ENCODE results near the gene ZCCHC7. TPM values are rescaled to one million over a fixed set of nuclear protein-coding genes. Genes with fewer than 3 reads are reported as not detected.

The ZCCHC7 gene
- total and polyA plus RNA-seq, 2 of the 8 experiments (the other 6 are each of a cell fraction or from before 2014, with no cell fraction given): 12.2 to 27.5 TPM

DNA sequence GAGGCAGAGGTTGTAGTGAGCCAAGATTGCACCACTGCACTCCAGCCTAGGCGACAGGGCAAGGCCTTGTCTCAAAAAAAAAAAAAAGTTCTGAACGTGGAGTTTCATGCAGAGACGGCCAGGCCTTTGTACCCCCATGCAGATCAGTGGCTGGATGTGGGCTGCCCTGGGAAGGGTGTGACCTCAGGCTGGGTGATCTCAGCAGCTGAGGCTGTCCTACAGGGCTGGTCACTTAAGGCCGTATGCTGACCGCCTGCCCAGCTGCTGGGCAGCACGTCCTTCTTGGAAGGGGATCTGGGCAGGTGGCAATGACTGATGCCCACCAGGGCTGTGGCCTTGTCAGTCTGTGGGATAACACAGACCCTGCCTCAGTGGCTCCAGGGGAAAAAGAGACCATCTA, 264.9 kb downstream of the ZCCHC7 start:
- FAIRE-seq: no peak

More for the DNA sequence above, 264.9 kb downstream of the ZCCHC7 start:
- no peak overlapping the region for H3K4me3 ChIP-seq (ENCODE audit: extremely low read depth in 1 of 4, insufficient read depth in 2 of 4, low read depth in 3 of 4, low read length in 4 of 4)
- no peaks in the 10 kb centered on the region for H3K79me1 ChIP-seq (ENCODE audit: low read depth, low read length)
- 70% methylated on average over 6 of the region's 6 CpGs; no CpG with 5 or more reads in 1 of the 2 experiments for WGBS, 2 experiments (ENCODE audit: extremely low coverage in 1 of 2, insufficient coverage in 1 of 2, insufficient read length in 1 of 2, insufficient replicate concordance in 2 of 2, low coverage in 1 of 2, low lambda C conversion rate in 2 of 2, missing lambda C conversion rate in 1 of 2)
- no peaks in the 10 kb centered on the region for H3K23me2 ChIP-seq (ENCODE audit: low read depth, low read length)
- H3K4me2 ChIP-seq (ENCODE audit: insufficient read depth in 1 of 2, low read depth in 2 of 2, low read length in 2 of 2): no peak overlapping the region
- no peak overlapping the region for H4K5ac ChIP-seq (ENCODE audit: insufficient read length, low read depth, low read length)
- H3K18ac ChIP-seq (ENCODE audit: extremely low read depth, low read length): no peak overlapping the region
- H3K4me1 ChIP-seq (replicated peaks in 1 of 4; ENCODE audit: control insufficient read depth in 3 of 4, insufficient read depth in 4 of 4, low read length in 3 of 4): no peaks in the 10 kb centered on the region
- no peak overlapping the region for H2BK15ac ChIP-seq (ENCODE audit: low read length)
- H2BK12ac ChIP-seq (ENCODE audit: low read depth, low read length): no peak overlapping the region
- no peaks in the 10 kb centered on the region for H3K79me2 ChIP-seq (ENCODE audit: control insufficient read depth in 1 of 2, insufficient read depth in 2 of 2, low read length in 2 of 2)
- no peaks in the 10 kb centered on the region for H3K9me3 ChIP-seq (ENCODE audit: insufficient read depth in 2 of 2, low read depth in 1 of 2, low read length in 1 of 2)
- H3K36me3 ChIP-seq (ENCODE audit: control insufficient read depth in 2 of 4, insufficient read depth in 4 of 4, low read length in 3 of 4): no peaks in the 10 kb centered on the region
- H3K27me3 ChIP-seq (replicated peaks in 1 of 4; ENCODE audit: control insufficient read depth in 3 of 4, extremely low read depth in 1 of 4, insufficient read depth in 3 of 4, low read length in 3 of 4): no peaks in the 10 kb centered on the region
- no peak overlapping the region for H3K56ac ChIP-seq (replicated peaks; ENCODE audit: insufficient read length, low read depth, low read length)
- TF ChIP-seq SP2 (IDR thresholded peaks at IDR 0.05; ENCODE audit: low read length) (no peak), SIRT6 (IDR thresholded peaks at IDR 0.05; ENCODE audit: low read length) (no peak), TCF12 (IDR thresholded peaks at IDR 0.05; ENCODE audit: low read depth, low read length) (no peak), POU5F1 (IDR thresholded peaks at IDR 0.05; ENCODE audit: low read depth, low read length) (no peak), EZH2 (IDR thresholded peaks at IDR 0.05; ENCODE audit: low read depth, low read length, severe bottlenecking) (no peak), CEBPB (IDR thresholded peaks at IDR 0.05; ENCODE audit: low read depth, low read length) (no peak), FOSL1 (IDR thresholded peaks at IDR 0.05; ENCODE audit: insufficient read depth, low read depth, low read length) (no peak)
- TF ChIP-seq, protein P1, sequence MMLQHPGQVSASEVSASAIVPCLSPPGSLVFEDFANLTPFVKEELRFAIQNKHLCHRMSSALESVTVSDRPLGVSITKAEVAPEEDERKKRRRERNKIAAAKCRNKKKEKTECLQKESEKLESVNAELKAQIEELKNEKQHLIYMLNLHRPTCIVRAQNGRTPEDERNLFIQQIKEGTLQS (IDR thresholded peaks at IDR 0.05; ENCODE audit: insufficient read depth, low read depth, low read length): no peak
- no peak for DNase-seq (ENCODE audit: low read depth in 1 of 2, low spot score in 2 of 2)
- POLR2A ChIA-PET (ENCODE audit: partially characterized antibody): no interaction called here
- no peak overlapping the region for H3K27ac ChIP-seq (ENCODE audit: low read depth, low read length)
- no peak overlapping the region for H2BK20ac ChIP-seq (ENCODE audit: low read length)
- H2BK120ac ChIP-seq (replicated peaks; ENCODE audit: low read depth, low read length): no peak overlapping the region
- no peak overlapping the region for H3K9ac ChIP-seq (replicated peaks in 1 of 4; ENCODE audit: extremely low read depth in 1 of 4, low read depth in 3 of 4, low read length in 3 of 4)
- H2AK5ac ChIP-seq (ENCODE audit: low read depth, low read length): no peak overlapping the region
- no peak overlapping the region for H4K8ac ChIP-seq (ENCODE audit: extremely low read depth, insufficient read depth, low read length)
- CTCF ChIA-PET (ENCODE audit: partially characterized antibody): interaction anchor here (0.9 to 2.4 kb wide), 4 partner anchors 9 to 26 kb away, joined by 5 to 9 read pairs (median 7); no protein-coding TSS in a partner anchor
- H4K91ac ChIP-seq (replicated peaks; ENCODE audit: insufficient read length, low read length): no peak overlapping the region
- no peak overlapping the region for H2BK5ac ChIP-seq (ENCODE audit: low read depth, low read length)
- no peak overlapping the region for H2AFZ ChIP-seq (ENCODE audit: low read length)
- H3K23ac ChIP-seq (ENCODE audit: insufficient read length): no peak overlapping the region
- no peak overlapping the region for H3K4ac ChIP-seq (replicated peaks; ENCODE audit: insufficient read length, low read depth, low read length)
- no peak overlapping the region for H3K14ac ChIP-seq (ENCODE audit: insufficient read length)
- H4K20me1 ChIP-seq (replicated peaks in 1 of 2; ENCODE audit: control insufficient read depth in 1 of 2, insufficient read depth in 2 of 2, low read length in 2 of 2): no peaks in the 10 kb centered on the region
